GM21367 (cell line): ENCODE results near the gene RBM10.
A peak's percentile ranks its signal among the peaks of the same experiment; 100 is the strongest.

Experiments used
- ATAC-seq: cut with Tn5 transposase; IDR thresholded peaks from one replicate; pipeline ENCODE4 v1.9.1; 2021; ENCODE audit not compliant: unreplicated experiment

RBM10 gene

GRCh38 chrX:47232197-47232802, 87.3 kb downstream of the RBM10 start:
- no peak for ATAC-seq

DNA sequence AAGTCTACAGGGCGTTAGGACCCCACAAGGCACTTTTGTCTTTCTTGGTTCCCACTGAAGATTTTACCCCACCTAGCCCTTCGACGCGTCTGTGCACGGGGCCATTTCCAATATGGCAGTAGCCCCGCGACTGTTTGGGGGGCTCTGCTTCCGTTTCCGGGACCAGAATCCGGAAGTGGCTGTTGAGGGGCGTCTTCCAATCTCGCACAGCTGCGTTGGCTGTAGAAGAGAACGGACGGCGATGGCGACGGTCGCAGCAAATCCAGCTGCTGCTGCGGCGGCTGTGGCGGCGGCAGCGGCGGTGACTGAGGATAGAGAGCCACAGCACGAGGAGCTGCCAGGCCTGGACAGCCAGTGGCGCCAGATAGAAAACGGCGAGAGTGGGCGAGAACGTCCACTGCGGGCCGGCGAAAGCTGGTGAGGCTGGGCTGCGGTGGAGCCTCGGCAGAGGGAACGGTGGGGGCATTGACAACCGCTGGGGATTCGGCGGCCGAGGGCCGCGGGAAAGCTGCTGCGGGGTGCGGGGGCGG, 87.8 kb downstream of the RBM10 start, which contains the start of gene USP11:
USP11 (plus strand) TSS at position 207 of the 530 bp plus-strand sequence; CDS start at position 242, 35 bp downstream.
- ATAC-seq, result no peak

DNA sequence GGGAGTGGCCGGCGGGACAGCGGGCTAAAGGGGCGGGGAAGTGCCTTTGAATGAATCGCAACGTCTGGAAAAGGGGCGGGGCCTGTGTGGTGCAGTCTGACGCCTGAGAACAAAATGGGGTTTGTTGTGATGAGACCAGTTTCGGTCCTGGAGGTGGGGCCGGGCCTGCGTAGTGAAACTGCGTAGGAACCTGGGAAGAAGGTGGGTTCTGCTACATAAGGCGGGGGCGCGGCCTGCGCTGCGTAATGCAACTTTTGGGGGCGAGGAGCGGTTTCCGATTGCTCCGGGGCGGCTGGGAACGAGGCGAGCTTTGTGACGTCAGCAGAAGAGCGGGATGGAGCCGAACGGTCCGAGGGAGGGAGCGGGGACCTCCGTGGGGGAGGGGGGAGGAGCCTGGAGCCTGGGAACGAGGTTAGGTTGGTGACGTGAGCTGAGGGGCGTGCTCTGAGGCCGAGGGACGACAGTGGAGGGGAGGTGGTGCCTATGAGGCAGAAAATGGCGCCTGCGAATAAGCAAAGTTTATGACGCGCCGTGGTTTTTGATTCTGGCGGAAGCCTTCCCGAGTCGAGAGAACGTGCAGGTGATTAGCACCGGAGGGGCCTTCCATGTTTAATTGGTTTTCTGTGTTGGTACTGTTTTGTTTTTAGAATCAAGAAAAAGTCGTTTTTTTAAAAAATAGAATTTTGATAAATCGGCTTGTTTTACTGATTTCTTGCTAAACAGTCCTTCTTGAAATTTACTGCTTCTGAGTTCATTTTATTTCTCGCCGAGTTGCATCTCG, 88.5 kb downstream of the RBM10 start:
- ATAC-seq, result peak; percentile 82

GRCh38 chrX:47234583-47234982, 89.6 kb downstream of the RBM10 start:
- ATAC-seq, result no peak

GRCh38 chrX:47235691-47236103, 90.7 kb downstream of the RBM10 start:
- ATAC-seq, result no peak
